ELR (cell line): Measurements from ENCODE around the gene ZNF747.

Source experiments
- DNase-seq: peaks from one replicate; pipeline ENCODE4 v3.0.0-alpha.2; 2015; ENCODE audit warnings: low read depth

Gene ZNF747

DNA sequence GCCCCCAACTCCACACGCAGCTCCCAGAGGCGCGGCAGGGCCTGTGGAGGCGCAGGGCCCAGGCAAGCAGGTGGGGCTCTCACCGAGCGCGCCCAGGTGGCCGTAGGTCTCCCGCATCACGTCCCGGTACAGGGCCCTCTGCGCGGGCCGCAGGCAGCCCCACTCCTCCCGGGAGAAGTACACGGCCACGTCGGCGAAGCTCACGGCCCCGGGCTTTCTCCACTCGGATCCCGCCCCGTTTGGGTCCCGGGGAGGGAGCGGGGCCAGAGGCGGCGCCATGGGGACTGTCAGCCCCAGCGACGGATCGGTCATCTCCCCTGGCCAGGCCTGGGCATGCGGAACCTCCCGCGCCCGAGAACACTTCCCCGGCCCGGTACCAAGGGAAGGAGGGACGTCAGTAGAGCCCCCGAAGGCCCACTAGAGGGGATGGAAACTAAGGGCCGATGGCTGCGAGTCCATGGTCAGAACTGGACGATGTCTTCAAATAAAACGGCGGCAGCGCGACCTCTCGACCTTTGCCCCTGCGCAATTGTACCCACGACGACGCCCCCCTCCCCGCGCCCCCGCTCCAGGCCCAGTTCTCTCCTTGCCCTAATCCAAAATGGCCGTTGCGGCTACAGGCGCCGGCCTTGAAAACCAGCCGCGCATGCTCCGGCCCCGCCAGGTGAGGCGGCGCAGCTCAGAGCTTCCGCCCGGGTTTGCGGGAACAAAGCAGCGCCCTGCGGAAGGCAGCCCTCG lies at the start of gene ZNF747:
Gene ZNF747 (minus strand): TSS at position 491 of the 738 bp plus-strand sequence. CDS start 179 bp downstream, at position 312.
- DNase-seq = peak; percentile 86

DNA sequence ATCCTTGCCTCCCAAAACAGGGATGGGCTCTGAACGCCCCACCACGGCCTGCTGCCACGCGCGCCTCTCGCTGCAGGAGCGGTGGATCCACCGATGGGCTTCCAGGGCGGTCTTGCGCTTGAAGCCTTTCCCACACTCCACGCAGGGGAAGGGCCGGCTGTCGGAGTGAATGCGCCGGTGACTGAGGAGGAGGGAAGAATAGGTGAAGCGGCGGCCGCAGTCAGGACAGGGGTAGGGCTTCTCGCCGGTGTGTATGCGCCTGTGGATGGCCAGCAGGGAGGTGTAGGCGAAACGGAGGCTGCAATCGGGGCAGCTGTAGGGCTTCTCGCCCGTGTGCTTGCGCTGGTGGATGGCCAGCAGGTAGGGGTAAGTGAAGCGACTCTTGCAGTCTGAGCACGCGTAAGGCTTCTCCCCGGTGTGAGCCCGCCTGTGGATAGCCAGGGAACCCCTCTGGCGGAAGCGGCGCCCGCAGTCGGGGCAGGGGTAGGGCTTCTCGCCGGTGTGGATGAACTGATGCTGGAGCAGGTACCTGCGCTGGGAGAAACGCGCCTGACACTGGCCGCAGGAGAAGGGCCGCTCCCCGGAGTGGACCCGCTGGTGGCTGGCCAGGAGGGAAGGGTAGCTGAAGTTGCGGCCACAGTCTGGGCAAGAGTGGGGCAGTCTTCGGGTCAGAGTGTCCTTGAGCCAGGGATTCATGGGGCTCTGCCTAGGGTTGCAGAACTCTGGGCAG lies 48.1 kb upstream of the ZNF747 start:
- no peak for DNase-seq

DNA sequence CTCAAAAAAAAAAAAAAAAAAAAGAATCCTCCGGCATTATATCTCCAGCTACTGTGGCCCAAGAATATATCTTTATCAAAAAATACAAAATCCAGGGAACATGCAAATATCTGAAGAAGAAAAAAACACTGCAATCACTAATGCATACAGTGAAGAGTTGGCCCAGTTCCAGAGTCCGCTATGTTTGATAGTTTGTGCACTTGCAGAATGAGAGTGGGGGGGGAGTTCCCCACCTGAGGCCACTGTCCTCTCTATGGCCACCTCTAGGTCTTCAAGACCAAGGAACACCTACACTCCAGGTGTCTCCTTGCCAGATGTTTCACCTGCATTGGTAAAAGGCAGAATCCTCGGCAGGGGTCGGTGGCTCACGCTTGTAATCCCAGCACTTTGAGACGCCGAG lies 46.8 kb upstream of the ZNF747 start:
- no peak for DNase-seq

DNA sequence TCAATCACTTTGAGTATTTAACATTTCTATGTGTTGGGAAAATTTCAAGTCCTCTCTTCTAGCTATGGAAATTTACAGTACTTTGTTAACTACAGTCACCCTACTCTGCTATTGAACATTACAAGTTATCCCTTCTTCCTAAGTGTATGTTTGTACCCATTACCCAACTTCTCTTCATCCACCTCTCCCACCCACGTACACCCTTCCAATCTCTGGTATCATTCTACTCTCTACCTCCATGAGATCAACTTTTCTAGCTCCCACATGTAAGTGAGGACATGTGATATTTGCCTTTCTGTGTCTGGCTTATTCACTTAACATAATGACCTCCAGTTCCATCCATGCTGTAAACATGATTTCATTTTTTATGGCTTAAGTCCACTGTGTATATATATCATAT lies 40.0 kb upstream of the ZNF747 start:
- no peak for DNase-seq

DNA sequence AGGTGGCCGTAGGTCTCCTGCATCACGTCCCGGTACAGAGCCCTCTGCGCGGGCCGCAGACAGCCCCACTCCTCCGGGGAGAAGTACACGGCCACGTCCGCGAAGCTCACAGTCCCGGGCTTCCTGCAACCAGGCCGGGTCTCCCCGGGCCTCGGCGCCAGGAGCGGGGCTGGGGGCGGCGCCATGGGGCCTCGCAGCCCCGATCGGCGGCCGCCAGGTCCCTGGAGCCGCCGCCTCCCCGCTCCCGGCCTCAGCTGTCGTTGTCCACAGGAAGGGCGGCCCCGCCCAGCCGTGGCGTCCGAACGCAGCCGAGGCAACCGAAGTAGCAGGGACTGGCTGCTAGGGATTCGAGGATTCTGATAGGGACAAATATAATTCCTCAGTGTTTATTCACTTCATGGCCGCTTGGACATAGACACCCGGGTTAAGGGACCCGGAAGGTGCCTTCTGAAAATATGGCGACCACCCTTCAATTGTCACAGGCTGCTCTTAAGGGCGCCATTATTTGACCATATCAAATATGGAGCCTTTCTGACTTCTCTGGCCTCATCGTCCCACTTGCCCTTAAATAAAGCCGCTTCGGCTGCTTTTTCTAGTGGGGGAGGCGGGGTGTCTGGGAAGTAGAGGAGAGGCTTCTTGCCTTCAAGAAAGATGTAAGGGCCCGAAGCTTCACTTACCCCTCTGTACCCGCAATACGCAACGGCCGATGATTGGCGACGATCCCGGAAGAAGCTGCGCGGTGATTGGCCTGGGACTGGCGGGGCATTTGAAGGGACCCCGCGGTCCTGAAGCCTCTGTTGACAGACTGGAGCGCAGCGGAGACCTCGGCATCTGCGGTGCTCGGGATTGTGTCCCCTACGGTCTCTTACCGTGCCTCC lies 37.0 kb upstream of the ZNF747 start, which contains the start of gene ZNF688:
Gene ZNF688 (minus strand): TSS at position 270 of the 878 bp plus-strand sequence. CDS start 85 bp downstream, at position 185.
- DNase-seq = peak; percentile 98

- peak; percentile 40 for DNase-seq
Measured at GRCh38 chr16:30570636-30571444, 36.2 kb upstream of the ZNF747 start.

- DNase-seq = no peak
Measured at GRCh38 chr16:30569746-30570635, 35.3 kb upstream of the ZNF747 start.

- no peak for DNase-seq
Measured at GRCh38 chr16:30569281-30569680, 34.6 kb upstream of the ZNF747 start.

- DNase-seq = peak; percentile 79
Measured at GRCh38 chr16:30567991-30568638, 33.5 kb upstream of the ZNF747 start.

- DNase-seq = peak; percentile 40
Measured at GRCh38 chr16:30567160-30567990, 32.7 kb upstream of the ZNF747 start.

GRCh38 chr16:30566531-30566930 lies 31.9 kb upstream of the ZNF747 start:
- DNase-seq = no peak

DNA sequence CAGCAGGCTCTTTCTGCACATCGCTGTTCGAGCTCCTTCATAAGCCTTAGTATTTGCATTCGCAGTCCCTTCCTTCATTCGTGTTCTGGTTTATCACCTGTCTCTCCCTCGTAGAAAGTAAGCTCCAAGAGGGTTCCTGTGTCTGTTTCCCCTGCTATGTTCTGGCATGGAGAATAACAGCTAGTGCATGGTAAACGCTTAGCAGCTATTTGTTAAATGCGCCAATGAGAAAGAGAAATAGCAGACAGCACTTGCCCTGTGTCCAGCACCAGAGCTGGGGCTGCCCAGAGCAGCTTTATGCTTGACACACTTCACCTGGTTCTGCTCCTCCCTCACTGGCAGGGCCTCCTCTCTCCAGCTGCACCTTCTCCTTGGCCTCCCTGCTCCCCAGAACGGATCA lies 31.3 kb upstream of the ZNF747 start:
- no peak for DNase-seq

GRCh38 chr16:30565526-30565925 lies 30.9 kb upstream of the ZNF747 start:
- no peak for DNase-seq

- no peak for DNase-seq
Measured at GRCh38 chr16:30562021-30562420, 27.4 kb upstream of the ZNF747 start.

DNA sequence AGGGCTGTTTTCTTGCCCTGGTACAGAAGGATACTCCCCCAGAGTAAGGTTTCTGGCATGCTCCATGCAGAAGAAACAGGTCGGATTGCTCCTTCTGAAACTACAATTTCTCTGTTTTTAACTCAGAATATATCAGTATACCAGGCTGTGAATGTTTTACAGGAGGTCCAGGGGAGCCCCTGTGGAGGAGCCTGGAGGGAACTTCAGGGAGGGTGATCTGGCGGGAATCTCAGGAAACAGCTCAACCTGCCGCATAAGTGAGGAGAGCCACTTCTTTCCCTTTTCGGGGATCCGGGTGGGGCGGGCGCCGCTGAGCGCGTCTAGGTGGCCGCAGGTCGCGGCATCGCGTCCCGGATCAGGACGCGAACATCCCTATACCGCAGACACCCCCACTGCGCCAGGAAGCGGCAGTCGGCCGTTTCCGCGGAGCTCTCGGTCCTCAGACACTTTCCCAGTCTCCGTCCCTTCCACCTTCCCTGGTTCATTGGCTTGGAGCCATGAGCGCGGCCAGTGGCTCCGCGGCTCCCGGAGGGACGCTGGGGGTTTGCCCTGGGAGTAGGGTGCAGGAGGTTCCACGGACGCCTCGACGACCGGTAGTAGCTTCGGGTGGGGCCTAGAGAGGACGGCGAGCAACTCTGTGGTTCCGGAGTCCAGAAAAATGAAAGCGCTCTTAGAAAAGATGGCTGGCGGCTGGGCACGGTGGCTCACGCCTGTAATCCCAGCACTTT lies 26.6 kb upstream of the ZNF747 start:
- DNase-seq = no peak

DNA sequence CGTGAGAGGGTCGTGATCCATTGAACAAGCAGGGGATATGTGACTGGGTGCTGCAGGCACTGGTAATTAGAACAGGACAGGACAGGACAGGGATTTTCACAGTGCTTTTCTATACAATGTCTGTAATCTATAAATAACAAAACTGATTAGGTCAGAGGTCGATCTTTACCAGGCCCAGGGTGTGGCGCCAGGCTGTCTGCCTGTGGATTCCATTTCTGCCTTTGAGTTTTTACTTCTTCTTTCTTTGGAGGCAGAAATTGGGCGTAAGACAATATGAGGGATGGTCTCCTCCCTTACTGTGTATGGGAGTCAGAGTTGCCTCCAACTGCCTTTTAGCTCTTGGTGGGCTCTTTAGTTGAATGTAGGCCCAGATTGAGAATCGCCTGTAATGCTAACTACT lies 25.0 kb upstream of the ZNF747 start:
- DNase-seq = no peak

- no peak for DNase-seq
Measured at GRCh38 chr16:30558789-30559377, 24.2 kb upstream of the ZNF747 start.
